HG03342 (cell line): ENCODE results near the gene RD3L.

ENCODE experiments used
- ATAC-seq: cut with Tn5 transposase; IDR thresholded peaks from one replicate; pipeline ENCODE4 v1.9.1; 2021; ENCODE audit warnings: mild to moderate bottlenecking, moderate library complexity; ENCODE audit not compliant: unreplicated experiment

Gene RD3L

GRCh38 chr14:103897075-103897947 is 45.0 kb downstream of the RD3L start:
- no peak for ATAC-seq

GRCh38 chr14:103896578-103896977 is 45.8 kb downstream of the RD3L start:
- no peak for ATAC-seq

- ATAC-seq: no peak
Measured at GRCh38 chr14:103894723-103895059, 47.6 kb downstream of the RD3L start.

GRCh38 chr14:103894034-103894722 is 48.2 kb downstream of the RD3L start:
- ATAC-seq: no peak

GRCh38 chr14:103892247-103892646 is 50.1 kb downstream of the RD3L start:
- no peak for ATAC-seq

GRCh38 chr14:103891667-103892215 is 50.6 kb downstream of the RD3L start:
- no peak for ATAC-seq

- no peak for ATAC-seq
Measured at GRCh38 chr14:103890821-103891666, 51.3 kb downstream of the RD3L start.
